GM06990 (cell line): Measurements from ENCODE around the gene CCDC174.

Source experiments
- DNase-seq: peaks from one replicate; pipeline ENCODE4 v3.0.0-alpha.2; 2011; ENCODE audit not compliant: insufficient read length; ENCODE audit errors: extremely low read depth
- H3K27me3 ChIP-seq: replicated peaks from 2 replicates; pipeline ENCODE4 v1.6.0; 2011; ENCODE audit warnings: low read length; ENCODE audit not compliant: control insufficient read depth, insufficient read depth
- H3K36me3 ChIP-seq: 2 replicates; pipeline ENCODE4 v1.5.1; 2011; ENCODE audit warnings: low read length; ENCODE audit not compliant: control insufficient read depth, insufficient read depth
- H3K4me3 ChIP-seq: replicated peaks from 2 replicates; pipeline ENCODE4 v1.5.1; 2011; ENCODE audit warnings: low read depth, mild to moderate bottlenecking, control low read depth, low read length
- CTCF ChIP-seq: IDR thresholded peaks from 2 replicates; pipeline ENCODE4 v1.5.1; 2011; ENCODE audit warnings: low read length, control low read depth, mild to moderate bottlenecking, inconsistent platforms; ENCODE audit not compliant: insufficient read depth, poor library complexity, severe bottlenecking

Gene CCDC174

GRCh38 chr3:14627815-14628214 lies 23.7 kb upstream of the CCDC174 start:
- Histone ChIP-seq H3K4me3 (no peak overlapping the region), H3K36me3 (no peaks in the 10 kb centered on the region), H3K27me3 (no peaks in the 10 kb centered on the region; the same call in 1 of the 2 replicates)
- no peak for TF ChIP-seq CTCF
- no peak for DNase-seq

- Histone ChIP-seq H3K27me3 (peaks cover 1% of the 10 kb centered on the region; the same call in 1 of the 2 replicates), H3K4me3 (no peak overlapping the region), H3K36me3 (no peaks in the 10 kb centered on the region)
- DNase-seq: no peak
- TF ChIP-seq CTCF: no peak
Observed at GRCh38 chr3:14628406-14628805, 23.2 kb upstream of the CCDC174 start.

GRCh38 chr3:14630404-14631100 lies 21.0 kb upstream of the CCDC174 start:
- H3K4me3 ChIP-seq: no peak overlapping the region
- no peaks in the 10 kb centered on the region for H3K36me3 ChIP-seq
- no peak for DNase-seq
- TF ChIP-seq CTCF: no peak
- peaks cover 2% of the 10 kb centered on the region; the same call in 1 of the 2 replicates for H3K27me3 ChIP-seq

- no peak overlapping the region for H3K4me3 ChIP-seq
- no peaks in the 10 kb centered on the region for H3K36me3 ChIP-seq
- H3K27me3 ChIP-seq: peaks cover 2% of the 10 kb centered on the region
- TF ChIP-seq CTCF: no peak
- no peak for DNase-seq
Observed at GRCh38 chr3:14631101-14631497, 20.5 kb upstream of the CCDC174 start.

- no peak for DNase-seq
- peaks cover 2% of the 10 kb centered on the region for H3K27me3 ChIP-seq
- no peak for TF ChIP-seq CTCF
Observed at GRCh38 chr3:14631687-14632441, 19.7 kb upstream of the CCDC174 start.

More at GRCh38 chr3:14631687-14632441, 19.7 kb upstream of the CCDC174 start:
- H3K36me3 ChIP-seq: no peaks in the 10 kb centered on the region
- no peak overlapping the region for H3K4me3 ChIP-seq
